ENCODE results near the gene TMCC2. TPM values are rescaled to one million over a fixed set of nuclear protein-coding genes. Genes with fewer than 3 reads are reported as not detected.
A peak's percentile ranks its signal among the peaks of the same experiment; 100 is the strongest.

Gene TMCC2
- polyA plus RNA-seq, 3 donors = 0.16 to 0.27 TPM; not detected in 1

DNA sequence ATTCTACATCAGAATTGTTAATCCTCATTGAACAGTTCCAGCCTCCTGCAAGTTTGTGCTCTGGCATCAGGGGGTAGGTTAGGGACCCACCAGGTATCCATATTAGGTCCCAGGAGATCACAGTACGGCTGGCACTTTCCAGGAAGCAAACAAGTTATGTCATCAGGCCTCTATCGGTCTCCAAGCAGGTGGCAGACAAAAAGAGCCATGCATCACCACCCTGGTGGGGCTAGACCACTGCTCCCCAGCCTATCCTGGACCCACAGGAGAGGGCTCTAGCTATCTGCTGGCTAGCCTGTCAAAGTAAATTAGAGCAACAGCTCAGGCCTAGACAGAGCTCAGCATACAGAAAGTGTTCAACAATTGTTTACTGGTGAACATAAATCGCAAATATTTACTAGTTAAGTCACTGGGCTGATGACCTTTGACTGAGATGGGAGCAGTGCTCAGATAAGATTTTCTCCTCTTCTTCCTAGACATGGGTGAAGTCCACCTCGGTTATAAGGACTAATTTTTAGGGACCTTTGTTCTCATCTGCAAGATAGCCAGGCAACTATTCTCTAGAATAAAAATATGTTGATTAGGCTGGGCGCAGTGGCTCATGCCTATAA is 87.4 kb downstream of the TMCC2 start:
- no peaks in the 10 kb centered on the region for H3K27me3 ChIP-seq (ENCODE audit: control insufficient read depth in 2 of 2, insufficient read depth in 2 of 2, low read length in 2 of 2)
- WGBS (ENCODE audit: insufficient coverage) = 81% methylated on average over 3 of the region's 5 CpGs
- no peak overlapping the region for H3K4me3 Mint-ChIP-seq
- H3K27ac Mint-ChIP-seq = peak overlapping the region; percentile 96 to 99 (median 98)
- H2AFZ ChIP-seq (ENCODE audit: insufficient read depth, low read depth, low read length, poor library complexity, severe bottlenecking) = no peak overlapping the region
- DNase-seq = no peak
- H3K4me1 Mint-ChIP-seq = peaks cover 100% of the 10 kb centered on the region
- TF ChIP-seq, protein P1, sequence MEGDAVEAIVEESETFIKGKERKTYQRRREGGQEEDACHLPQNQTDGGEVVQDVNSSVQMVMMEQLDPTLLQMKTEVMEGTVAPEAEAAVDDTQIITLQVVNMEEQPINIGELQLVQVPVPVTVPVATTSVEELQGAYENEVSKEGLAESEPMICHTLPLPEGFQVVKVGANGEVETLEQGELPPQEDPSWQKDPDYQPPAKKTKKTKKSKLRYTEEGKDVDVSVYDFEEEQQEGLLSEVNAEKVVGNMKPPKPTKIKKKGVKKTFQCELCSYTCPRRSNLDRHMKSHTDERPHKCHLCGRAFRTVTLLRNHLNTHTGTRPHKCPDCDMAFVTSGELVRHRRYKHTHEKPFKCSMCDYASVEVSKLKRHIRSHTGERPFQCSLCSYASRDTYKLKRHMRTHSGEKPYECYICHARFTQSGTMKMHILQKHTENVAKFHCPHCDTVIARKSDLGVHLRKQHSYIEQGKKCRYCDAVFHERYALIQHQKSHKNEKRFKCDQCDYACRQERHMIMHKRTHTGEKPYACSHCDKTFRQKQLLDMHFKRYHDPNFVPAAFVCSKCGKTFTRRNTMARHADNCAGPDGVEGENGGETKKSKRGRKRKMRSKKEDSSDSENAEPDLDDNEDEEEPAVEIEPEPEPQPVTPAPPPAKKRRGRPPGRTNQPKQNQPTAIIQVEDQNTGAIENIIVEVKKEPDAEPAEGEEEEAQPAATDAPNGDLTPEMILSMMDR (IDR thresholded peaks at IDR 0.05) = no peak
- peaks cover 98 to 100% of the 10 kb centered on the region in 2 donors for H3K4me1 ChIP-seq (ENCODE audit: control insufficient read depth in 1 of 2, insufficient read depth in 2 of 2, low read length in 2 of 2)
- intact Hi-C loops (cut with micrococcal nuclease) = no loop called here
- H3K9ac ChIP-seq (ENCODE audit: insufficient read depth, low read length, poor library complexity, severe bottlenecking) = no peak overlapping the region
- peaks cover 44 to 51% of the 10 kb centered on the region in 2 donors for H3K36me3 Mint-ChIP-seq
- peak overlapping the region in 1 of 2 donors; percentile 96 for H3K27ac ChIP-seq (ENCODE audit: low read depth in 1 of 2, low read length in 2 of 2)
- H3K4me3 ChIP-seq (replicated peaks in 1 of 3; ENCODE audit: low read depth in 2 of 3, low read length in 3 of 3) = peak overlapping the region in 1 of 3 experiments; percentile 65
- H3K4me2 ChIP-seq (replicated peaks; ENCODE audit: extremely low read depth, low read length, poor library complexity, severe bottlenecking) = peak overlapping the region; percentile 71
- no peaks in the 10 kb centered on the region for H3K9me3 ChIP-seq (replicated peaks in 1 of 2; ENCODE audit: control insufficient read depth in 1 of 2, insufficient read depth in 1 of 2, low read length in 2 of 2)
- peaks cover 10% of the 10 kb centered on the region in 2 donors for H3K36me3 ChIP-seq (replicated peaks in 1 of 2; ENCODE audit: control insufficient read depth in 1 of 2, insufficient read depth in 2 of 2, low read length in 2 of 2)
- H3K9me3 Mint-ChIP-seq = peaks cover 0 to 2% (median 0%) of the 10 kb centered on the region in 7 donors
- peaks cover 71% of the 10 kb centered on the region for H4K20me1 ChIP-seq (ENCODE audit: insufficient read depth, low read length)
- peaks cover 0 to 2% (median 0%) of the 10 kb centered on the region in 3 donors for H3K27me3 Mint-ChIP-seq (ENCODE audit: low read depth in 3 of 3)
- H3K79me2 ChIP-seq (ENCODE audit: insufficient read depth, low read length) = peaks cover 96% of the 10 kb centered on the region

- H3K36me3 Mint-ChIP-seq = peaks cover 38 to 44% of the 10 kb centered on the region in 2 donors
- H3K4me1 Mint-ChIP-seq = peaks cover 92% of the 10 kb centered on the region
- Histone ChIP-seq H3K9ac (ENCODE audit: insufficient read depth, low read length, poor library complexity, severe bottlenecking) (no peak overlapping the region), H2AFZ (ENCODE audit: insufficient read depth, low read depth, low read length, poor library complexity, severe bottlenecking) (no peak overlapping the region), H4K20me1 (ENCODE audit: insufficient read depth, low read length) (peaks cover 72% of the 10 kb centered on the region), H3K36me3 (replicated peaks in 1 of 2; ENCODE audit: control insufficient read depth in 1 of 2, insufficient read depth in 2 of 2, low read length in 2 of 2) (no peaks in the 10 kb centered on the region), H3K79me2 (ENCODE audit: insufficient read depth, low read length) (peaks cover 97% of the 10 kb centered on the region), H3K27ac (ENCODE audit: low read depth in 1 of 2, low read length in 2 of 2) (peak overlapping the region in 1 of 2 donors; percentile 64), H3K4me1 (ENCODE audit: control insufficient read depth in 1 of 2, insufficient read depth in 2 of 2, low read length in 2 of 2) (peaks cover 93 to 97% of the 10 kb centered on the region in 2 donors), H3K4me2 (replicated peaks; ENCODE audit: extremely low read depth, low read length, poor library complexity, severe bottlenecking) (peak overlapping the region; percentile 94), H3K27me3 (ENCODE audit: control insufficient read depth in 2 of 2, insufficient read depth in 2 of 2, low read length in 2 of 2) (no peaks in the 10 kb centered on the region), H3K9me3 (replicated peaks in 1 of 2; ENCODE audit: control insufficient read depth in 1 of 2, insufficient read depth in 1 of 2, low read length in 2 of 2) (no peaks in the 10 kb centered on the region), H3K4me3 (replicated peaks in 1 of 3; ENCODE audit: low read depth in 2 of 3, low read length in 3 of 3) (peak overlapping the region in 1 of 3 experiments; percentile 39)
- TF ChIP-seq, protein P1 (IDR thresholded peaks at IDR 0.05) = no peak
- intact Hi-C loops (cut with micrococcal nuclease) = no loop called here
- peaks cover 0 to 2% (median 0%) of the 10 kb centered on the region in 7 donors for H3K9me3 Mint-ChIP-seq
- H3K4me3 Mint-ChIP-seq = peak overlapping the region; percentile 37 to 56
- DNase-seq = no peak
- H3K27me3 Mint-ChIP-seq (ENCODE audit: low read depth in 3 of 3) = peaks cover 0 to 2% (median 0%) of the 10 kb centered on the region in 3 donors
- 20% methylated on average over 1 of the region's 2 CpGs for WGBS (ENCODE audit: insufficient coverage)
- H3K27ac Mint-ChIP-seq = peak overlapping the region; percentile 5 to 89 (median 67)
Observed at GRCh38 chr1:205316161-205316566, 88.4 kb downstream of the TMCC2 start.
